Vagina (tissue), 2 donors: ENCODE data around the gene SV2B.

Experiments
- POLR2A ChIP-seq, 2 donors: fragments of 450-650 bp; IDR thresholded peaks; one replicate each; pipeline ENCODE4 v1.6.1; 2017; ENCODE audit warnings: antibody characterized with exemption in 2 of 2, mild to moderate bottlenecking in 2 of 2, moderate library complexity in 2 of 2
- POLR2AphosphoS5 ChIP-seq, 2 donors: sonication (generic); formaldehyde crosslinking; IDR thresholded peaks; one replicate each; pipeline ENCODE4 v1.9.0; 2017; ENCODE audit warnings: antibody characterized with exemption in 2 of 2, mild to moderate bottlenecking in 2 of 2, low read depth in 1 of 2; ENCODE audit not compliant: insufficient read depth in 1 of 2

DNA sequence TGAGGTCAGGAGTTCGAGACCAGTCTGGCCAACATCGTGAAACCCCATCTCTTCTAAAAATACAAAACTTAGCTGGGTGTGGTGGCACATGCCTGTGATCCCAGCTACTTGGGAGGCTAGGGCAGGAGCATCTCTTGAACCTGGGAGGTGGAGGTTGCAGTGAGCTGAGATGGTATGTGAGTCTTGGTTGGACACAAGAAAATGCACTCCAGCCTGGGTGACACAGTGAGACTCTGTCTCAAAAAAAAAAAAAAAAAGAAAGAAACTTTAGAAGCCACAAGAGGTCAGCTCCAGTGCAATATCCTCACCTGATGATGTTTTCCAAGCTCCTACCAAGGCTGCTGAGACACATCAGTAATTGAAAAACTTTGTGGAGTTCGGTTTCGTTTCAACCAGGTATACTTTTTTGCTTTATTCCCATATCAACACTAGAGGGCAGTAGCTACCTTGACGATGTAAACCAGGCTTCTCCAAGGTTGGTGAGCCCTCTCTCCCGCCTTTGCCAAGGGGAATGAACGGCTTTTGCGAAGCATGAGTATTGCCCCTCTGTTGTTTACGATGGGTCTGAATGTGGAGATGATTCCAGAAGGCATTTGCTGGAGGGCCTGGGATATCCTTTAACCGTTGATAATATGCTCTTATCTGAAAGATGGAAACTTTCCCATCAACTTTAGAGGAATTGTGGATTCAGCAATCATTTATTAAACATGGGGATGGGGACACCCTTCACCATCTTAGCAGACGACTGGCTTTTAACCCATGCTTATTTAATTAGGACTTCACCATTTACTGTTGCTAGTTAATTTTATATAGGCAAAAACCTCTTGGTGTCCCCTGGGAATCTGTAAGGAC is 202.8 kb downstream of the SV2B start:
- no peak for TF ChIP-seq POLR2A (IDR thresholded peaks at IDR 0.05)
- TF ChIP-seq POLR2AphosphoS5 (IDR thresholded peaks at IDR 0.05; ENCODE audit: insufficient read depth in 1 of 2, low read depth in 1 of 2) = no peak
